NCI-H82 treated with DMSO at 0.1 percent for 48 hours (cell line): Measurements from ENCODE around the gene KHDRBS1.
"Not testable (repeated sequence)": the region's sequence is repeated elsewhere in the genome, so short reads cannot be mapped to it uniquely, and the experiment has no call there.

Source experiments
- DNase-seq: peaks from one replicate; lab custom pipeline; 2025; ENCODE audit not compliant: unreplicated experiment; lab: John Stamatoyannopoulos, UW

Gene KHDRBS1, protein sequence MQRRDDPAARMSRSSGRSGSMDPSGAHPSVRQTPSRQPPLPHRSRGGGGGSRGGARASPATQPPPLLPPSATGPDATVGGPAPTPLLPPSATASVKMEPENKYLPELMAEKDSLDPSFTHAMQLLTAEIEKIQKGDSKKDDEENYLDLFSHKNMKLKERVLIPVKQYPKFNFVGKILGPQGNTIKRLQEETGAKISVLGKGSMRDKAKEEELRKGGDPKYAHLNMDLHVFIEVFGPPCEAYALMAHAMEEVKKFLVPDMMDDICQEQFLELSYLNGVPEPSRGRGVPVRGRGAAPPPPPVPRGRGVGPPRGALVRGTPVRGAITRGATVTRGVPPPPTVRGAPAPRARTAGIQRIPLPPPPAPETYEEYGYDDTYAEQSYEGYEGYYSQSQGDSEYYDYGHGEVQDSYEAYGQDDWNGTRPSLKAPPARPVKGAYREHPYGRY

DNA sequence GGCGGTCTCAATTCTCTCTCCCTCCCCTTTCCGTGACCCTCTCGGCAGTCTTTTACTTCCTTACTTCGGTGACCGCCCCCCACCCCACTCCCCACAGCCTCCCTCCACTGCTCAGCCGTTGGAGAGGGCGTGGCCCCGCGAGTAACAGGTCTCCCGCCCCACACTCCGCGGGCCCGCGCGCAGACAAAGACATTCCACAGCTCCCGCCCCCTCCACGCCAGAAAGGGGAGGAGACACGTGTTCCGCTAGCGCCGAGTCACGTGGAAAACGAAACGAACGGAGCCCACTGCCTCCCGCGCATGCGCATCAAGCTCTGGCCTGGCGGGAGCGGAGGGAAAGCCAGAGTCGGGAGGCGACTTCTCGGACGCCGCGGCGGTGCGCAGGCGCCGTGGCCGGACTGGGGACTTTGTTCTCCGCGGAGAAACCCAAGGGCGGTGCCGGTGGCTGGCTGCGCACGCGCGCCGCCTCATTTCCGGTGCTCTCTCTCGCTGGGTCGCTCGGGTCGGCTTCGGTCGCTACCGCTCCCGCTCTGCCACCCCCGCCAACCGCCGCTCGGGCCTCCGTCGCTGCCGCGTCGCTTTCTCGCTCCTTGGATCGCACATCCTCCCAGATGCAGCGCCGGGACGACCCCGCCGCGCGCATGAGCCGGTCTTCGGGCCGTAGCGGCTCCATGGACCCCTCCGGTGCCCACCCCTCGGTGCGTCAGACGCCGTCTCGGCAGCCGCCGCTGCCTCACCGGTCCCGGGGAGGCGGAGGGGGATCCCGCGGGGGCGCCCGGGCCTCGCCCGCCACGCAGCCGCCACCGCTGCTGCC, at the start of gene KHDRBS1:
KHDRBS1 (plus strand) TSS at position 483 of the 813 bp plus-strand sequence; CDS start at position 611, 128 bp downstream.
- DNase-seq: peak; percentile 97

DNA sequence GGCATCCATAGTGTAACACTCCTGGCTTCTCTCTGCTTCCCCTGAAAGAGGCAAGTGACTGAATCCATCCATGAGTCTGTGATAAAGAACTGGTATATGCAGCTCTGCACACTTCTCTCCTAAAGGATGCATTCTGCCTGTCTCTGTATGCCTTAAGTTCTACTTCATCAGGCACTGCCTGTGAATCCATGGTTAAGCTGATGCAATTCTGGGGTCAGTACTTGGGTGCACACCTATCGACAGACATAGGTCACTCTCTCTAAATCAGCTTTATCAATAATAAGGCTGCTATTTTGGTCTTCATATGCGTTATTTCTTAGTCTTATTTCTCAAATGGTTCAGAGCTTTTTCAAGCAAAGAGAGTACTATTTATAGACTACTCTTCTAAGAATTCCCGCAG, 42.8 kb upstream of the KHDRBS1 start:
- no peak for DNase-seq

DNA sequence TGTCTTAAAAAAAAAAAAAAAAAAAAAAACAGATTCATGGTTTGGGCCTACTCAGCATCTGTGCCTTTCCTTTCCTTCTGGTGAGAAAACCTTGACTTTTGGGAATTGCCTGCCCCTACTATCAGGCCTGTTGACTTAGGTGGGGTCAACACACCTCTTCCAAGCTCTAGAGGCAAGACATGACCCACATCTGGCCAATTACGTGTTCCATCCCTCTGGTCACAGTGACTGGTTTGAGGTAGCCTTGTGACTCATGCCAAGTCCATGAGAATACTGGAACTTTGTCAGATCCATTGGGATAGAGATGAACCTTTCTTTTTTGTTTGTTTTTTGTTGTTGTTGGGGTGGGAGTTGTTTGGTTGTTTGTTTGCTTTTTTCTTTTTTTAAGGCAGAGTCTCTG, 37.3 kb upstream of the KHDRBS1 start:
- no peak for DNase-seq

DNA sequence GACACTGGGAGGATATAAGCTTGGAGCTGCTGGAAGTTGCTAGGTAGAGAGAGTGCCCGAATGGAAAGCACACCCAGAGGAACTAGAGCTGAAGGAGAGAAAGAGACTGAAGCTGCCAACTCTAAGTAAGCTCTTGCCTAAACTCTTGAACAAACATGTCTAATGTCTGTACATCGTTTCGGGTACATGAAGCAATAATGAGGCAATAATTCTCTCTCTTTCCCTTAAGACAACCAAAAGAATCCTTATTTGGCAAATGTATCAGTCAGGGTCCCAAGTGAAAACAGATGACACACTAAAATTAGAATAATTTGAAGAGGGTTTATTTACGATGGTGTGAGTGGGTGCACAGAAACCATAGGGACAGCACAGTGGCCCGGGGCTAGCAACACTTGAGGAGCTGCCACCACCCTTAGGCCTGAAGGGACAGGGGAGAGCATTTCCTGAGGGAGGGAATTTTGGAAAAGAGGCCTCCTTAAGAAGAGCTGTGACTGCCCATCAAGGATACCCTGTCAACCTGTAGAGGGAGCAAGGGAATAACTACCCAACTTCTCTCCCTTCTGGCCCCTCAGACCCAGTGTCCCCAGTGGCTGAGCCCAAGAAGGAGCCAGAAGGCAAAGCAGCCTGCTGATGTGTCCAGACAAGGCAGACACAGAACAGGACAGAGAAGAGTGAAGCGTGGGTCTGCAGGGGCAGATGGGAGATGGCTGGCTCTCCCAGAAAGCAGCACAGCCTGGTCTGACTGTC, 36.1 kb upstream of the KHDRBS1 start:
- peak; percentile 59 for DNase-seq

DNA sequence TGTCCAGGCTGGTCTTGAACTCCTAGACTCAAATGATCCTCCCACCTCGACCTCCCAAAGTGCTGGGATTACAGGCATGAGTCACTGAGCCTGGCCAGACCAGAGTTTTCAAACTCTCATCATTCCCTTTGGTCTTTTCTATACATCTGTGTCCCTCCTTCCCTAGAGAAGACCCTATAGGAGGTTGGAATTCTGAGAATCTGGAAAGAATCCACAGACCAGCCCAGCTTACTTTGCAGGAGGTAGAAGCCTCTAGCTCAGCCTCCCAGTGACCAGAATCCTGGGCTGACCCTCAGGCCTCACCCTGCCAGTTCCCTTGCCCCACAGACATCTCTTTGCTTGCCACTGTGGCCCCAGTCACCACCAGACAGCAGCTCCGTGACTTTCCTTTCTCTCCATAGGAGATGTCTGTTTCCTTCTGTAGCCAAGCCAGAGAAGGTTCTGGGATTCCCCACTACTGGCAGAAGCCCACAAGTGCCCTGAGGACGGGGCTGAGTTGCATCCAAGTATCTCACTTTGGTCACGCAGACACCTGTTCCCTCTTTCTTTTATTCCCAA, 34.7 kb upstream of the KHDRBS1 start:
- DNase-seq: no peak

DNA sequence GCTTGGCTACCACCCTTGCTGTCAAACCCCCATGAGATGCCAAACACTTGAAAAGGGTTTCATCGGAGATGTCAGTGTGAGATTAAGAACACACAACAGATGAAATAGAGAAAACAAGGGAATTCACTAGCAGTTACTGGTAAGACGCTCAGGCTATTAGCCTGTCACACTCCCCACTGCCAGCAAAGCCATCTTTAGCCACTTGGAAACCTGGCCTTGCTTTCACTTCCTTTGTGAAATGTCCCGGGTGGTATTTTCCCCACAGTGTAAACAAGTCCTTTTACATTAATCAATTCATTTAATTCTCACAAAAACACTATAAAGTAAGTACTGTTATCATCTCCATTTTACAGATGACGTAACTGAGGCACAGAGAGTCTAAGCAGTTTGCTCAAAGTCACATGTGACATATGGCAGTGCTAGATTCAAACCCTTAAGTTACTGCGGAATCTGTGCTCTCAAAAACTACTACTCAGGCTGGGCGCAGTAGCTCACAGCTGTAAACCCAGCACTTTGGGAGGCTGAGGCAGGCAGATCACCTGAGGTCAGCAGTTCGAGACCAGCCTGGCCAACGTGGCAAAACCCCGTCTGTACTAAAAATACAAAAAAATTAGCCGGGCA, 32.7 kb upstream of the KHDRBS1 start:
- no peak for DNase-seq

DNA sequence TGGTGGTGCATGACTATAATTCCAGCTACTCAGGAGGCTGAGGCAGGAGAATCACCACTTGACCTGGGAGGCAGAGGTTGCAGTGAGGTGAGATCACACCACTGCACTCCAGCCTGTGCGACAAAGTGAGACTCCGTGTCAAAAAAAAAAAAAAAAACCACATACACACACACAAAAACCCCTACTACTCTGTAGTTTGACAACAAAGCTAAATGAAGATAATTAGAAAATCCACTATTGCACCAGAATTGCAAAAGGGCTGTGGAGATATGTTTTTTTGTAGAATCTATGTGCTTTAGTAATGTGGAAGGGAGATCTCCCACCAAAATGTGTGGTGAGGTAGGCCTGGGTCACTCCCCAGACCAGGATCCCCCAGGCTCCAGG, 32.2 kb upstream of the KHDRBS1 start:
- DNase-seq: no peak

DNA sequence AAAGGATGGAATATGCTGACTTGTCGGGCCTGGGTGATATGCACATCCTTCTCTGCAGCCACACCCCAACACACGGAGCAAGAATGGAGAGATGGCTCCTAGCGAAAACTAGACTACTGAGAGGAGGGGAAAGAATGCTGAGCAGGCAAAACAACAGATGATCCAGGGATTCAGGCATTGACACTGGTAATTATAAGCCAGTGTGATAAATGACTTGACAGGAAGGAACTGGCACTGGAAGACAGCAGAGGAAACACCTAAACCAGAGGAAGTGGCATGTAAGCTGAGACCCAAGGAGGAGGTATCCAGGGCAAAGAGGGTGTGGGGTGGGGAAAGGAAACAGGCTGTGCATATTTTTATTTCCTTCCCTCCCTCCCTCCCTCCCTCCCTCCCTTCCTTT, 31.7 kb upstream of the KHDRBS1 start:
- peak; percentile 65 for DNase-seq

DNA sequence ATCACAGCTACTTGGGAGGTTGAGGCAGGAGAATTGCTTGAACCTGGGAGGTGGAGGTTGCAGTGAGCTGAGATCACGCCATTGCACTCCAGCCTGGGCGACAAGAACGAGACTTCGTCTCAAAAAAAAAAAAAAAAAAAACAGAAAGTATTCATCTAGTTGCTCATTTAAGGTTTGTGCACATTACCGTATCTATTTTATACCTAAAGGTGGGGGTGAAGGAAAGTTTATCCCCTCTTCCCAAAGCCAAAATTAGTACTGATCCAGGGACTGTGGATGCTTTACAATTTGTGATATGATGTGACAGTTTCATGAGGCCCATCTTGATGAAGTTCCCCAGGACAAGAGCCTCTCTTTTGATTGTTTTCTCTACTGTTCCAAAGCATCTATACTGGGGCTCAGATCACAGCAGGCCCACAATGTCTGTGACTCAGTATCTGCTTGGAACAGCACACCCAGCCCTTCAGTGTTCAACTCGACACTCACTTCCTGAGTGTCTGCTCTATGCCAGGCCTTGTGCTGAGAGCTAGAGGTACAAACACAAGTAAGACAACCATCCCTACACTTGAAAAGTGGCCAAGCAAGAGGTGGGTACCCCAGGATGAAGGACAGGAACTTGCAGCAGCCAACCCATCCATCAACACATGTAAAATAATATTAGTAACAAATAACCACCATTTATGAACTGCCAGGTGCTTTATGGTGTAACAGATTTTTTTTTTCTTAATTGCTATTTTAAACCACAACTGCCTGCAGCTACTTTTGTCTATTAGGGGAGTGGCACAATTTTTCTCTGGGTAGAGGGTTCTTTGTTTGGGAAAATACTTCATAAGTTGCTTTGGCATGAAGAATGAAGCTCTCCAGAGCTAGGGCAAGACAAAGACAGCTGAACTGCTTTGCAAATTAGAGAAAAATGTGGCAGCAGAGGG, 29.0 kb upstream of the KHDRBS1 start:
- no peak for DNase-seq

DNA sequence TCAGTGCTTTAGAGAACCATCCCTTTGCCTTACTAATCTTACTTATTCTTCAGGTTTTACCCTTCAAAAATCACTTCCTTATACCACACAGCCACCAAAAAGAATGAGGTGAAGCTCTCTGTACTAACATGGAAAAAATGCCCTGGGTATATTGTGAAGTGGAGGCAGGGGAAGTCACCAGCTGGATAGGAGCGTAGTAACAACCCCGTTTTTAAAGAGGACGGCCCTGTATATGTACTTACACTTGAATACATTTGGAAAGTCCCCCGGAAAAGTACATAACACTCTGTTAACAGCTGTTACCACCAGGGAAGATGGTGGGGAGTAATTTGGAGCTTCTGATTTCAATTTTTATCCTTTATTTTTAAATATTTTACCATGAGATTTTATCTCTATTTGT, 28.2 kb upstream of the KHDRBS1 start:
- DNase-seq: no peak

DNA sequence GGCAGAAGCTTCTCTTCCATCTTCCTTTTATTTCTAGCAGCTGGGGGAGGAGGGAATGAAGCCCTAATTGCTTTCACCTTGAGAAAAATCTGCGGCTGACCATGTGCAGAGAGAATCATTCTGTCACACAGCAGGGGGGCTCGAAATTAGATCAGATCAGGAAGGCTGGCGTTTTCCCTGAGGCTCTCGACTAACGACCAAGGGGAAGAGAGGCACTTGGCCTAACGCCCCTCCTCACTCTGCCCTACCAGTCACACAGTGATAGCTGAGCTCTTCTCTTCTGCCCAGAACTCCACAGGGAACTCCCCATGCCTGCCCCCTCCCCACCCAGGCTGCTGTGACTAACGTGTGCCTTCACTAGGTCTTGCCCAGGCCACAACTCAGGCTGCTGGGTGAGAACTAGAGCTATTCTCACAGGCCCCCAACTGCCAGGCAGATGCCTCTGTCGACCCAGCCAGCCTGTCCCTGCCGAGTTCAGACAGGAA, 26.5 kb upstream of the KHDRBS1 start:
- no peak for DNase-seq

DNA sequence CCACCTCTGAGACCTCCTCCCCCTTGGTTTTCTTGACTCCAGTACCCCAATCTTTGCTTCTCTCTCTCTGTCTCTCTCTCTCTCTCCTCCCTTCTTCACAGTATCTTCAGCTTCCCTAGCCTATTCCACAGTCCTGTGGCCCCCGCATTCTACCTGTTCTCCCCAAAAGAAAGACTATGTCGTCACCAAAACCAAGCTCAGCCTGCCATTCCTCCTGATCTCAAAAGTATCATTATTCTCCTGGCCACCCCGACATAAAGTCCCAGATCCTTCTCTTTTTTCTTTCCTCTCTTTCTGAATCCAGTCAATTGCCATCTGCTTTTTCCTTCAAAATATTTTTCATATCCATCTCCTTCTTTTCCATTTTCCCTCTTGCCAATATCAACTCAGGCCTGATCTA, 23.7 kb upstream of the KHDRBS1 start:
- DNase-seq: no peak

DNA sequence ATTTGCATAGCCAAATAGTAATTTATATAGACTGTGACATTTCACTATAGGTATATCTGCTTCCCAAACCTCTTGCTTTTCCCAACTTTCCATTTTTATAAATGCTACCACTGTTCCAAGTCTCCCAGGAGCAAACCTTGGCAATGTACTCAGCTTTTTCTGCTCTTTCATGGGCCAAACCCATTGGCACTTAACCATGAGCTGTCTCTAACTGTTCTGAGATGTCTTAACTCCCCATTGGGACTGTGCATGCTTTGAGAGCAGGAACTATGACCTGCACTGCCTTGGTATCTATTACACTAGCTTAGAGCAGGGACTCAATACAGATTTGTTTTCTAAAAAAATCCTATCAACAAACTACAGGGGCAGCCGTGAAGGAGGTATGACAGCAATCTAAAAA, 22.5 kb upstream of the KHDRBS1 start:
- DNase-seq: no peak

DNA sequence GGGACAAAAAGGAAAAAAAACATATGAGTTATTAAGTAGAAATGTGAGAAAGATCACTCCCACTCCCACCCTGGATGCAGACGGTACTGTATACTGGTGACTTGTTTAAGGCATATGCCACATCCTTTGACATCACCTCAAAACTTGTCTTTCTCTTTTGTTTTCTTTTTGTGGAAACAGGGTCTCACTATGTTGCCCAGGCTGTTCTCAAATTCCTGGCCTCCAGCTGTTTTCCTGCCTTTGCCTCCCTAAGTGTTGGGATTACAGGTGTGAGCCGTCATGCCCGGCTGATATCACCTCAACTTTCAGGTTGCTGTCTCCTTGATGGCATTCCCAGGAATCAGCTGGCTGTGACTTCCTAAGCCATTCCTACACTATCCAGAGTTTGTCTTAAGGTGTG, 18.4 kb upstream of the KHDRBS1 start:
- DNase-seq: no peak

DNA sequence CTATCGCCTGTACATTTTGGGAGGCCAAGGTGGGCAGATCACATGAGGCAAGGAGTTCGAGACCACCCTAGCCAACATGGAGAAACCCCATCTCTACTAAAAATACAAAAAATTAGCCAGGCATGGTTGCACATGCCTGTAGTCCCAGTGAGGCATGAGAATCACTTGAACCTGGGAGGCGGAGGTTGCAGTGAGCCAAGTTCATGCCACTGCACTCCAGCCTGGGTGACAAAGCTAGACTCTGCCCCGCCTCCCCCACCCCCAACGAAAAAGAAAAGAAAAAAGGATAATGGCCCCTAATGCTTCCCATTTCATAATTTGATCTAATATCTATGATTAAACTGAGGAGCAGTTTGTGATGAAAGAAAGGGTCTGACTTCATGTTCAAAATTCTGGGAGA, 17.5 kb upstream of the KHDRBS1 start:
- DNase-seq: not testable (repeated sequence)

DNA sequence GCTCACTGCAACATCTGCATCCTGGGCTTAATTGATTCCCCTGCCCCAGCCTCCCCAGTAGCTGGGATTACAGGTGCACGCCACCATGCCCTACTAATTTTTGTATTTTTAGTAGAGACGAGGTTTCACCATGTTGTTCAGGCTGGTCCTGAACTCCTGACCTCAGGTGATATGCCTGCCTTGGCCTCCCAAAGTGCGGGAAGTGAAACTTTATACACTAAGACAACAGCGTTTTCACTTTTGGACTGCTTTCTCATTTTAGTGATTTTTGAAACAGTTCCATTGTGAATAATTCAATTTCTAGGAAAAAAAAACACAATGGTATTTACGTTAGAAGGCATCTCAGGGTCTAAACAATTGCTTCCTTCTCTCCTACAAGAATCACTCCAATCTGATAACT, 11.8 kb upstream of the KHDRBS1 start:
- no peak for DNase-seq

DNA sequence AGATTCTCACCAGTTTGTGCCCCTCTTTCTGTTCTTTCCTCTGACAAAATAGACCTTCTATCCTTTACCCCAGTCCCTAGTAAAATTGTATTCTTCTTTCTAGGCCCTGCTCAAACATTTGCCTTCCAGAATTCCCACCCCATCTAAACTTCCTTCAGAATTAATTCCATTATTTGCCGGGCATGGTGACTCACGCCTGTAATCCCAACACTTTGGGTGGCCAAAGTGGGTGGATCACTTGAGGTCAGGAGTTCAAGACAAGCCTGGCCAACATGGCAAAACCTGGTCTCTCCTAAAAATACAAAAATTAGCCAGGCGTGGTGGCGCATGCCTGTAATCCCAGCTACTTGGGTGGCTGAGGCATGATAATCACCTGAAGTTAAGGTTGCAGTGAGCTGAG, 11.4 kb upstream of the KHDRBS1 start:
- not testable (repeated sequence) for DNase-seq

DNA sequence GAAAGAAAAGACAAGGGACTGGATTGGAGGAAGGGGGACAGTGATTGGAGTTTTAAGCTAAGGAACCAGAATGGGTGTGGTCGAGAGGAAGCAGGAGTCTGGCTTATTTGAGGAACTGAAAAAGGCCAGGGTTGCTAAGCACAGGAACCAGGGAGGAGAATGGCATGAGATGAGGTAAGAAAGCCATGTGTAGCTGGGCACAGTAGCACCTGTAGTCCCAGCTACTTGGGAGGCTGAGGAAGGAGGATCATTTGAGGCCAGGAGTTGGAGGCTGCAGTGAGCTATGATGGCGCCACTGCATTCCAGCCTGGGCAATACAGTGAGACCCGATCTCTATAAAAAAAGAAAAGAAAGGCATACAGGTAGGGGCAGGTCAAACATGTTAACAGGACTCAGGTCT, 8.1 kb upstream of the KHDRBS1 start:
- DNase-seq: no peak

DNA sequence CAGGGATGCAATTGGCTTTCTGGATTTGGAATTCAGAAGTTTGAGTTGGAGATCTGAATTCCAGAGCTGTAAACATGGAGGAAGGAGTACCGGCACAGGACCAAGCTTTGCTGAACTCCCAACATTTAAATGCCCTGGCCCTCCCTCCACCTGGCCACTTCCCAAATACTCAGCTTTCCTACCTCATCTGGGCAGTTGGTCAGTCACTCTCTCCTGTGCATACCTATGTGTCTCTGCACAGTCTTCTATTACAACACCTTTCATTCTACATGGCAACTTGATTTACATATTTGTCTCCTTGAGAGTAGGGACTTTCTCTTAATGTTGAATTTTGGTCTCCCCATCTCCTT, 6.1 kb upstream of the KHDRBS1 start:
- no peak for DNase-seq

DNA sequence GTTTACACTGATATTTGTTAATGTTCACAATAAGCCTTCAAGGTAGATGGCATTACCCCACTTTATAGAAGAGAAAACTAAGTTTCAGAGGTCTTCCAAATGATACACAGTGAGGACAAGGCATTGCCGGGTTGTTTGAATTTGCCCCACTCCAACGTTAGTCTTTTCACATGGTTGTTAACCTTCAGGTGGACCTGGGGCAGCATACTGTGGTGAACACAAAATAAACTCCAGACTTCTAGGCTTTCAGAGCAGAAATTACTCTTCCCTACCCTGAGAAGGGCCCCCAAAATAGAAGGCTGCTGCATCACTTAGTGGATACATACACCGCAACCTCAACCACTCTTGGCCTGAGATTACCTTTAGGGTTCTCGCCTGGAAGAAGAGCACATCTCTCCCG, 3.4 kb upstream of the KHDRBS1 start:
- DNase-seq: no peak
